Stimulated activated CD4-positive, alpha-beta T cell treated with anti-CD3 and anti-CD28 coated beads, Interleukin-1b, Interleukin-23, amount 100 ng/mL, for 48 hours (primary cell): ENCODE measurements around the gene SH3RF1.

ENCODE experiments used
- DNase-seq: peaks from one replicate; pipeline ENCODE4 v3.0.0-alpha.2; 2020

Gene SH3RF1

GRCh38 chr4:169098532-169098931, 172.2 kb downstream of the SH3RF1 start:
- no peak for DNase-seq

GRCh38 chr4:169098054-169098497, 172.7 kb downstream of the SH3RF1 start:
- DNase-seq, result no peak

GRCh38 chr4:169096221-169096620, 174.5 kb downstream of the SH3RF1 start:
- DNase-seq, result no peak

GRCh38 chr4:169094656-169095231, 176.0 kb downstream of the SH3RF1 start:
- no peak for DNase-seq

GRCh38 chr4:169092889-169093522, 177.8 kb downstream of the SH3RF1 start:
- DNase-seq, result no peak

- DNase-seq, result no peak
Measured at GRCh38 chr4:169090484-169091215, 180.1 kb downstream of the SH3RF1 start.

- no peak for DNase-seq
Measured at GRCh38 chr4:169089004-169089403, 181.8 kb downstream of the SH3RF1 start.

- DNase-seq, result no peak
Measured at GRCh38 chr4:169084954-169085353, 185.8 kb downstream of the SH3RF1 start.

- DNase-seq, result no peak
Measured at GRCh38 chr4:169080981-169081380, 189.8 kb downstream of the SH3RF1 start.

GRCh38 chr4:169079942-169080827, 190.6 kb downstream of the SH3RF1 start:
- DNase-seq, result peak; percentile 14

GRCh38 chr4:169074117-169074516, 196.6 kb downstream of the SH3RF1 start:
- DNase-seq, result no peak

- DNase-seq, result no peak
Measured at GRCh38 chr4:169071747-169072146, 199.0 kb downstream of the SH3RF1 start.

- DNase-seq, result no peak
Measured at GRCh38 chr4:169070895-169071218, 199.9 kb downstream of the SH3RF1 start.

GRCh38 chr4:169070071-169070894, 200.5 kb downstream of the SH3RF1 start:
- no peak for DNase-seq

- no peak for DNase-seq
Measured at GRCh38 chr4:169068423-169068822, 202.3 kb downstream of the SH3RF1 start.

- no peak for DNase-seq
Measured at GRCh38 chr4:169066934-169067333, 203.8 kb downstream of the SH3RF1 start.

- DNase-seq, result no peak
Measured at GRCh38 chr4:169064296-169064695, 206.5 kb downstream of the SH3RF1 start.

GRCh38 chr4:169063441-169063840, 207.3 kb downstream of the SH3RF1 start:
- DNase-seq, result no peak

GRCh38 chr4:169062897-169063244, 207.9 kb downstream of the SH3RF1 start:
- DNase-seq, result no peak

GRCh38 chr4:169061386-169061785, 209.4 kb downstream of the SH3RF1 start:
- DNase-seq, result no peak

- no peak for DNase-seq
Measured at GRCh38 chr4:169060391-169061091, 210.2 kb downstream of the SH3RF1 start.
